ENCODE data around the gene SCARB1. TPM values are rescaled to one million over a fixed set of nuclear protein-coding genes. Genes with fewer than 3 reads are reported as not detected.
A peak's percentile ranks its signal among the peaks of the same experiment; 100 is the strongest.

The SCARB1 gene
- total RNA-seq, 2 donors from 2014 or later = 33.0 to 36.2 TPM

GRCh38 chr12:124749725-124750124 is 113.9 kb downstream of the SCARB1 start:
- peaks cover 14% of the 10 kb centered on the region for H3K9me3 Mint-ChIP-seq
- Histone ChIP-seq H3K9me3 (ENCODE audit: control insufficient read depth, low read length) (no peaks in the 10 kb centered on the region), H3K4me1 (ENCODE audit: control insufficient read depth, insufficient read depth, low read length) (no peaks in the 10 kb centered on the region), H3K9ac (ENCODE audit: extremely low read depth, low read length, poor library complexity, severe bottlenecking) (no peak overlapping the region), H3K36me3 (ENCODE audit: control insufficient read depth, insufficient read depth, low read length) (no peaks in the 10 kb centered on the region), H3K4me3 (ENCODE audit: low read length) (no peak overlapping the region), H3K27me3 (ENCODE audit: control insufficient read depth, insufficient read depth, low read length, poor library complexity, severe bottlenecking) (no peaks in the 10 kb centered on the region), H3K27ac (ENCODE audit: low read depth, low read length) (no peak overlapping the region)
- peaks cover 2% of the 10 kb centered on the region for H3K27me3 Mint-ChIP-seq (ENCODE audit: insufficient read depth)
- no peaks in the 10 kb centered on the region for H3K36me3 Mint-ChIP-seq (ENCODE audit: low read depth)
- DNase-seq = no peak
- WGBS, 2 experiments (ENCODE audit: insufficient coverage in 1 of 2, insufficient read length in 1 of 2) = 75 to 89% methylated on average over 8 to 9 of the region's 9 CpGs
- TF ChIP-seq CTCF (conservative IDR thresholded peaks at IDR 0.05) = no peak
- H3K27ac Mint-ChIP-seq = no peak overlapping the region
- peaks cover 19% of the 10 kb centered on the region for H3K4me1 Mint-ChIP-seq
- H3K4me3 Mint-ChIP-seq = no peak overlapping the region

- H3K27ac Mint-ChIP-seq = no peak overlapping the region
These were observed 116.1 kb downstream of the SCARB1 start for GRCh38 chr12:124747426-124748161.

GRCh38 chr12:124746649-124747425 is 116.8 kb downstream of the SCARB1 start:
- WGBS, 2 experiments (ENCODE audit: insufficient coverage in 1 of 2, insufficient read length in 1 of 2) = 92 to 93% methylated on average over 8 to 10 of the region's 10 CpGs
- H3K9ac ChIP-seq (ENCODE audit: extremely low read depth, low read length, poor library complexity, severe bottlenecking) = no peak overlapping the region
- no peak overlapping the region for H3K4me3 Mint-ChIP-seq
- no peaks in the 10 kb centered on the region for H3K27me3 Mint-ChIP-seq (ENCODE audit: insufficient read depth)
- no peaks in the 10 kb centered on the region for H3K36me3 ChIP-seq (ENCODE audit: control insufficient read depth, insufficient read depth, low read length)
- no peak for TF ChIP-seq CTCF (conservative IDR thresholded peaks at IDR 0.05)
- H3K4me3 ChIP-seq (ENCODE audit: low read length) = no peak overlapping the region
- H3K9me3 Mint-ChIP-seq = no peaks in the 10 kb centered on the region
- peak overlapping the region; percentile 74 for H3K27ac Mint-ChIP-seq
- H3K9me3 ChIP-seq (ENCODE audit: control insufficient read depth, low read length) = no peaks in the 10 kb centered on the region
- peaks cover 19% of the 10 kb centered on the region for H3K4me1 Mint-ChIP-seq
- H3K4me1 ChIP-seq (ENCODE audit: control insufficient read depth, insufficient read depth, low read length) = no peaks in the 10 kb centered on the region
- H3K36me3 Mint-ChIP-seq (ENCODE audit: low read depth) = no peaks in the 10 kb centered on the region
- H3K27me3 ChIP-seq (ENCODE audit: control insufficient read depth, insufficient read depth, low read length, poor library complexity, severe bottlenecking) = no peaks in the 10 kb centered on the region
- peak; percentile 58 for DNase-seq
- no peak overlapping the region for H3K27ac ChIP-seq (ENCODE audit: low read depth, low read length)

More at GRCh38 chr12:124747426-124748161, 116.1 kb downstream of the SCARB1 start:
- Mint-ChIP-seq H3K27me3 (ENCODE audit: insufficient read depth) (no peaks in the 10 kb centered on the region), H3K9me3 (peaks cover 4% of the 10 kb centered on the region), H3K36me3 (ENCODE audit: low read depth) (no peaks in the 10 kb centered on the region), H3K4me3 (no peak overlapping the region), H3K4me1 (peaks cover 19% of the 10 kb centered on the region)
- Histone ChIP-seq H3K9ac (ENCODE audit: extremely low read depth, low read length, poor library complexity, severe bottlenecking) (no peak overlapping the region), H3K27ac (ENCODE audit: low read depth, low read length) (no peak overlapping the region), H3K27me3 (ENCODE audit: control insufficient read depth, insufficient read depth, low read length, poor library complexity, severe bottlenecking) (no peaks in the 10 kb centered on the region), H3K9me3 (ENCODE audit: control insufficient read depth, low read length) (no peaks in the 10 kb centered on the region), H3K36me3 (ENCODE audit: control insufficient read depth, insufficient read depth, low read length) (no peaks in the 10 kb centered on the region), H3K4me3 (ENCODE audit: low read length) (no peak overlapping the region), H3K4me1 (ENCODE audit: control insufficient read depth, insufficient read depth, low read length) (no peaks in the 10 kb centered on the region)
- TF ChIP-seq CTCF (conservative IDR thresholded peaks at IDR 0.05) = no peak
- DNase-seq = peak; percentile 67
- WGBS, 2 experiments (ENCODE audit: insufficient coverage in 1 of 2, insufficient read length in 1 of 2) = 87 to 96% methylated on average over 12 to 15 of the region's 15 CpGs

Measured in endodermal cell (in vitro differentiated cells).